HG02623 (cell line): ENCODE data around the gene ATG7.
"Not testable (repeated sequence)": the region's sequence is repeated elsewhere in the genome, so short reads cannot be mapped to it uniquely, and the experiment has no call there.

Source experiments
- ATAC-seq: cut with Tn5 transposase; IDR thresholded peaks from one replicate; pipeline ENCODE4 v1.9.1; 2021; ENCODE audit warnings: moderate library complexity; ENCODE audit not compliant: unreplicated experiment

ATG7 gene

GRCh38 chr3:11384074-11384473 is 111.9 kb downstream of the ATG7 start:
- no peak for ATAC-seq

- no peak for ATAC-seq
These were observed 113.1 kb downstream of the ATG7 start for GRCh38 chr3:11385326-11385725.

- no peak for ATAC-seq
These were observed 113.7 kb downstream of the ATG7 start for GRCh38 chr3:11385891-11386290.

GRCh38 chr3:11386465-11387113 is 114.4 kb downstream of the ATG7 start:
- no peak for ATAC-seq

- no peak for ATAC-seq
These were observed 117.4 kb downstream of the ATG7 start for GRCh38 chr3:11389386-11390268.

GRCh38 chr3:11390411-11391131 is 118.4 kb downstream of the ATG7 start:
- ATAC-seq, result no peak

GRCh38 chr3:11391174-11391879 is 119.1 kb downstream of the ATG7 start:
- no peak for ATAC-seq

- ATAC-seq, result no peak
These were observed 120.0 kb downstream of the ATG7 start for GRCh38 chr3:11392014-11392859.

GRCh38 chr3:11392860-11393114 is 120.6 kb downstream of the ATG7 start:
- no peak for ATAC-seq

GRCh38 chr3:11393401-11393800 is 121.2 kb downstream of the ATG7 start:
- ATAC-seq, result no peak

- no peak for ATAC-seq
These were observed 122.2 kb downstream of the ATG7 start for GRCh38 chr3:11394392-11394791.

- no peak for ATAC-seq
These were observed 128.0 kb downstream of the ATG7 start for GRCh38 chr3:11400213-11400612.

GRCh38 chr3:11401434-11401833 is 129.2 kb downstream of the ATG7 start:
- ATAC-seq, result no peak

GRCh38 chr3:11405323-11405722 is 133.1 kb downstream of the ATG7 start:
- ATAC-seq, result no peak

- no peak for ATAC-seq
These were observed 135.4 kb downstream of the ATG7 start for GRCh38 chr3:11407644-11408043.

- ATAC-seq, result not testable (repeated sequence)
These were observed 136.2 kb downstream of the ATG7 start for GRCh38 chr3:11408324-11408859.

- no peak for ATAC-seq
These were observed 138.4 kb downstream of the ATG7 start for GRCh38 chr3:11410564-11410963.

GRCh38 chr3:11411956-11412355 is 139.8 kb downstream of the ATG7 start:
- no peak for ATAC-seq

- ATAC-seq, result no peak
These were observed 140.9 kb downstream of the ATG7 start for GRCh38 chr3:11413071-11413470.

GRCh38 chr3:11415099-11415498 is 142.9 kb downstream of the ATG7 start:
- no peak for ATAC-seq
